NT2/D1 (cell line): ENCODE measurements around the gene LDLRAD2.

Experiments used
- SUZ12 ChIP-seq: IDR thresholded peaks from 2 replicates; pipeline ENCODE4 v1.6.1; 2011; ENCODE audit not compliant: insufficient read length, insufficient read depth; ENCODE audit errors: extremely low read depth
- YY1 ChIP-seq: IDR thresholded peaks from 2 replicates; pipeline ENCODE4 v1.6.1; 2011; ENCODE audit not compliant: insufficient read length, insufficient read depth

DNA sequence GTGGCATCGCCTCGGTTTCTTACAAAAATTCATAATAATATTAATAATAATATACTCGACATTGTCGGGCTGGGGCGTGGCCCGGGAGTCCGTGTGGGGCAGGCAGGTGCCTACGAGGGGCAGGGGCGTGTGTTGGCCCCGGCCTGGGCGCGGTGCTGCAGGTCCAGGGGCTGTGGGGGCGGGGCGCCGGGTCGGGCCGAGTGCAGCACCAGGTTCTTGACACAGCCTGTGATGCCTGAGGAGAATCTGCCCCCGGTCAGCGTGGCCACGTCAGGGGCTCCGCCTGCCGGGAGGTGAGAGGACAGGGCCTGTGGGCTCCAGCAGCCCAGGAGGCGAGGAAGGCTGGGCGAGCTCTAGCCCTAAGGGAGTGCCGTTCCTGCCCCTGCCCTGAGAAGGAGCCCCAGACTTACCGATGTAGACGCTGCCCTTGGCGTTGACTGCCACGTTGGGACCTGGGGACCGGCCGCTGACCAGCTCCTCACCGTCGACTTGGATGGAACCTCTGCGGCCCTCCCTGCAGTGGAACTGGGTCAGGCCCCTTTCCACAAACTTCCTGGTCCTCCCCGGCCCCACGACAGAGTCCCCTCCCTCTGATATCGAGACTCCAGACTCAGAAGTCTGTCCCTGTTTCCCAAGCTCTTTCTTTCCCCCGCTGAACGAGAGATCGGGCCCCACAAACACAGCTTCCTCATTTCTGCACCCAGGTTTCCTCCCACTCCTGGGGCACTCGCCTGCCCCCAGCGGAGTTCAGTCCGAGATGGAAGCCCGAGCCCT, 11.3 kb downstream of the LDLRAD2 start:
- TF ChIP-seq SUZ12 (no peak), YY1 (no peak)
